Glutamatergic neuron (in vitro differentiated cells): ENCODE data around the gene EVI5L. TPM values are rescaled to one million over a fixed set of nuclear protein-coding genes. Genes with fewer than 3 reads are reported as not detected.
A peak's percentile ranks its signal among the peaks of the same experiment; 100 is the strongest.

Experiments used
- DNase-seq: peaks from one replicate; pipeline ENCODE4 v3.0.0; 2022
- H3K27ac Mint-ChIP-seq: one replicate; pipeline ENCODE4 v1.8.0; 2020; ENCODE audit warnings: mild to moderate bottlenecking, mixed read lengths, inconsistent platforms; ENCODE audit not compliant: unreplicated experiment
- H3K27me3 Mint-ChIP-seq: one replicate; pipeline ENCODE4 v1.8.0; 2020; ENCODE audit warnings: mild to moderate bottlenecking, moderate library complexity, mixed read lengths, inconsistent platforms; ENCODE audit not compliant: unreplicated experiment
- H3K36me3 Mint-ChIP-seq: one replicate; pipeline ENCODE4 v1.8.0; 2020; ENCODE audit warnings: mild to moderate bottlenecking, mixed read lengths, inconsistent platforms; ENCODE audit not compliant: unreplicated experiment
- H3K4me1 Mint-ChIP-seq: one replicate; pipeline ENCODE4 v1.8.0; 2020; ENCODE audit warnings: mild to moderate bottlenecking, low read depth, mixed read lengths, inconsistent platforms; ENCODE audit not compliant: unreplicated experiment
- H3K4me3 Mint-ChIP-seq: one replicate; pipeline ENCODE4 v1.8.0; 2020; ENCODE audit warnings: mild to moderate bottlenecking, mixed read lengths, inconsistent platforms; ENCODE audit not compliant: unreplicated experiment
- H3K9me3 Mint-ChIP-seq: one replicate; pipeline ENCODE4 v1.8.0; 2020; ENCODE audit warnings: mild to moderate bottlenecking, moderate library complexity, mixed read lengths, inconsistent platforms; ENCODE audit not compliant: unreplicated experiment
- total RNA-seq: library from RNA; stranded (reverse); fragmentation: NEBNext Ultra II Directional; extraction: Animal tissue kit (Norgen Biotek cat#: 25700); gene quantifications from one replicate; pipeline ENCODE4 v1.2.1, GENCODE V29; 2021; ENCODE audit not compliant: unreplicated experiment
- TF ChIP-seq, protein P1 (sequence below): fragments of 200-600 bp; sonication (generic); IDR thresholded peaks from one replicate; pipeline ENCODE4 v1.5.0; 2021; ENCODE audit not compliant: partially characterized antibody, unreplicated experiment

The EVI5L gene
- total RNA-seq, 1 donor from 2014 or later = 36.4 TPM

- no peak overlapping the region for H3K27ac Mint-ChIP-seq
- H3K4me3 Mint-ChIP-seq = no peak overlapping the region
- TF ChIP-seq, protein P1, sequence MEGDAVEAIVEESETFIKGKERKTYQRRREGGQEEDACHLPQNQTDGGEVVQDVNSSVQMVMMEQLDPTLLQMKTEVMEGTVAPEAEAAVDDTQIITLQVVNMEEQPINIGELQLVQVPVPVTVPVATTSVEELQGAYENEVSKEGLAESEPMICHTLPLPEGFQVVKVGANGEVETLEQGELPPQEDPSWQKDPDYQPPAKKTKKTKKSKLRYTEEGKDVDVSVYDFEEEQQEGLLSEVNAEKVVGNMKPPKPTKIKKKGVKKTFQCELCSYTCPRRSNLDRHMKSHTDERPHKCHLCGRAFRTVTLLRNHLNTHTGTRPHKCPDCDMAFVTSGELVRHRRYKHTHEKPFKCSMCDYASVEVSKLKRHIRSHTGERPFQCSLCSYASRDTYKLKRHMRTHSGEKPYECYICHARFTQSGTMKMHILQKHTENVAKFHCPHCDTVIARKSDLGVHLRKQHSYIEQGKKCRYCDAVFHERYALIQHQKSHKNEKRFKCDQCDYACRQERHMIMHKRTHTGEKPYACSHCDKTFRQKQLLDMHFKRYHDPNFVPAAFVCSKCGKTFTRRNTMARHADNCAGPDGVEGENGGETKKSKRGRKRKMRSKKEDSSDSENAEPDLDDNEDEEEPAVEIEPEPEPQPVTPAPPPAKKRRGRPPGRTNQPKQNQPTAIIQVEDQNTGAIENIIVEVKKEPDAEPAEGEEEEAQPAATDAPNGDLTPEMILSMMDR = no peak
- H3K9me3 Mint-ChIP-seq = peaks cover 5% of the 10 kb centered on the region
- DNase-seq = no peak
- peaks cover 6% of the 10 kb centered on the region for H3K27me3 Mint-ChIP-seq
- peaks cover 3% of the 10 kb centered on the region for H3K4me1 Mint-ChIP-seq
- no peaks in the 10 kb centered on the region for H3K36me3 Mint-ChIP-seq
These were observed 18.9 kb downstream of the EVI5L start for GRCh38 chr19:7848779-7849457.

DNA sequence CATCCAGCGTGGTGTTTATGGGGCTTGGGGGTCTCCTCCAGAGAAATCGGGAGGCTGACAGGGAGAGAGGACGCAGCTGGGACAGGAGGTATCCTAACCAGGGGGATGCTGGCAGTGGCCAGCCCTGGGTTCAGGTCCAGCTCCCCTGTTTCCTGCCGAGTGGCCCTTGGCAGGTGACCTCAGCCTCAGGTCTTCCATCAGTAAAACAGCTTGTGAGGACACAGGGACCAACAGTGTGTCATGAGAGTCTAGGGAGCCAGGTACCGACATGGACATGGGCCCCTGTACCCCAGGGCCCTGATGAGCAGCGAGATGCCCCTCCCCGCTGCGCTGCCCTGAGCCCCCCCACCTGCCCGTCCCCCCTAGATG lies 19.6 kb downstream of the EVI5L start:
- TF ChIP-seq, protein P1 = no peak
- H3K27ac Mint-ChIP-seq = no peak overlapping the region
- no peak overlapping the region for H3K4me3 Mint-ChIP-seq
- DNase-seq = no peak
- peaks cover 3% of the 10 kb centered on the region for H3K4me1 Mint-ChIP-seq
- H3K27me3 Mint-ChIP-seq = peaks cover 6% of the 10 kb centered on the region
- H3K9me3 Mint-ChIP-seq = peaks cover 5% of the 10 kb centered on the region
- H3K36me3 Mint-ChIP-seq = no peaks in the 10 kb centered on the region

DNA sequence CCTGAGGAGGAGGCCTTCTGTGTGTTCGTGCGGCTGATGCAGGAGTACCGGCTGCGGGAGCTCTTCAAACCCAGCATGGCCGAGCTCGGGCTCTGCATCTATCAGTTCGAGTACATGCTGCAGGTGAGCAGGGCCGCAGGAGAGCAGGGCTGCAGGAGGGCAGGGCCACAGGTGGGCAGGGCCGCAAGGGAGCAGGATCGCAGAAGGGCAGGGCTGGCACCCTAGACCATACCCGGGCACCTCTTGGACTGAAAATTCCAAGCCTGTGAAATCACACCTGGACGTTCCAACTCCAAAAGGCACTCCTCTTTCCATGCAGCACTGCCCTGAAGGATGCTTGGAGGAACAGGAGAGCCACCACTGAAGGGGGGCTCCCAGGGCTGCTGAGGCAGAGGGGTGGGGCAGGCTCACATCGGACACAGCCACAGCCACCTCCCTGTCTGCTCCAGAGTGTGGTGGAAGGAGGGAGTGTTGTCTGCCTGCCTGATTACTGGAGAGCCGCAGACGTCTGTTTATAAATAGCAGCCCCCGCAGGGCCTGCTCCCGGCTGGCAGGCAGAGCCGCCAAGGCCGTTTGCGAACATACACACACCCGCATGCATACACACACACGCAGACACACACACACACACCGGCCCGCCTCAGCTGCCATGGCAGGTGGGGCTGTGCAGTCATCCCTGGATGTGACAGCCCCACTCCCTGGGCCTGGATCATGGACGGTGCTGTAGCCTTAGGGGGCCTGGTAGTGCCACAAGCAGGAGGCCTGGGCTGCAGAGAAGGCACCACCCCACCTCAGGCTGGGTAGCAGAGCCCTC lies 20.2 kb downstream of the EVI5L start:
- H3K4me3 Mint-ChIP-seq = no peak overlapping the region
- no peaks in the 10 kb centered on the region for H3K36me3 Mint-ChIP-seq
- DNase-seq = peak; percentile 63
- peak overlapping the region; percentile 28 for H3K27ac Mint-ChIP-seq
- peaks cover 5% of the 10 kb centered on the region for H3K9me3 Mint-ChIP-seq
- peaks cover 7% of the 10 kb centered on the region for H3K27me3 Mint-ChIP-seq
- H3K4me1 Mint-ChIP-seq = peaks cover 3% of the 10 kb centered on the region
- TF ChIP-seq, protein P1 = no peak

GRCh38 chr19:7850945-7851622 lies 21.1 kb downstream of the EVI5L start:
- peaks cover 7% of the 10 kb centered on the region for H3K9me3 Mint-ChIP-seq
- TF ChIP-seq, protein P1 = no peak
- no peaks in the 10 kb centered on the region for H3K36me3 Mint-ChIP-seq
- no peak for DNase-seq
- no peak overlapping the region for H3K27ac Mint-ChIP-seq
- no peak overlapping the region for H3K4me3 Mint-ChIP-seq
- peaks cover 3% of the 10 kb centered on the region for H3K4me1 Mint-ChIP-seq
- H3K27me3 Mint-ChIP-seq = peaks cover 9% of the 10 kb centered on the region
